Loucy (cell line): ENCODE results near the gene MED13L.

ENCODE experiments used
- H2AFZ ChIP-seq: fragments of 200-600 bp; sonication (generic); 2 replicates; pipeline ENCODE4 v1.6.0; 2016; ENCODE audit warnings: antibody characterized with exemption, mild to moderate bottlenecking, low read length, moderate library complexity
- H3F3A ChIP-seq: fragments of 200-600 bp; 2 replicates; pipeline ENCODE4 v1.6.0; 2016; ENCODE audit warnings: antibody characterized with exemption, low read depth, mild to moderate bottlenecking
- H3K27me3 ChIP-seq: fragments of 200-600 bp; sonication (generic); 2 replicates; pipeline ENCODE4 v1.6.1; 2014; ENCODE audit warnings: low read length, mild to moderate bottlenecking; ENCODE audit not compliant: insufficient read depth, poor library complexity, severe bottlenecking
- H3K36me3 ChIP-seq: fragments of 200-600 bp; sonication (generic); 2 replicates; pipeline ENCODE4 v1.6.1; 2016; ENCODE audit warnings: low read length; ENCODE audit not compliant: insufficient read depth
- H3K4me1 ChIP-seq: fragments of 200-600 bp; sonication (generic); 2 replicates; pipeline ENCODE4 v1.5.1; 2014; ENCODE audit warnings: low read length, mild to moderate bottlenecking; ENCODE audit not compliant: insufficient read depth, poor library complexity, severe bottlenecking
- H3K4me2 ChIP-seq: fragments of 200-600 bp; sonication (generic); 2 replicates; pipeline ENCODE4 v1.6.0; 2014; ENCODE audit warnings: antibody characterized with exemption, low read length, low read depth, mild to moderate bottlenecking; ENCODE audit not compliant: poor library complexity, severe bottlenecking
- H3K4me3 ChIP-seq: fragments of 200-600 bp; sonication (generic); 2 replicates; pipeline ENCODE4 v1.5.1; 2014; ENCODE audit warnings: low read length, mild to moderate bottlenecking, mixed read lengths; ENCODE audit not compliant: poor library complexity, severe bottlenecking
- H3K79me2 ChIP-seq: fragments of 200-600 bp; sonication (generic); 2 replicates; pipeline ENCODE4 v1.6.1; 2014; ENCODE audit warnings: low read length; ENCODE audit not compliant: insufficient read depth
- H3K9ac ChIP-seq: fragments of 200-600 bp; sonication (generic); 2 replicates; pipeline ENCODE4 v1.6.0; 2014; ENCODE audit warnings: mild to moderate bottlenecking, low read depth, low read length, moderate library complexity; ENCODE audit not compliant: poor library complexity, severe bottlenecking
- H3K9me2 ChIP-seq: fragments of 200-600 bp; sonication (generic); replicated peaks from 2 replicates; pipeline ENCODE4 v1.6.1; 2016; ENCODE audit warnings: low read depth, low read length, mixed read lengths
- H3K9me3 ChIP-seq: fragments of 200-600 bp; sonication (generic); 2 replicates; pipeline ENCODE4 v1.6.1; 2014; ENCODE audit warnings: mild to moderate bottlenecking, antibody characterized with exemption, low read length, low read depth; ENCODE audit not compliant: insufficient read depth
- H4K20me1 ChIP-seq: fragments of 200-600 bp; sonication (generic); 2 replicates; pipeline ENCODE4 v1.6.0; 2014; ENCODE audit warnings: antibody characterized with exemption, low read length, mild to moderate bottlenecking; ENCODE audit not compliant: insufficient read depth, poor library complexity, severe bottlenecking
- CTCF ChIP-seq: fragments of 200-600 bp; sonication (generic); conservative IDR thresholded peaks from 2 replicates; pipeline ENCODE4 v1.5.1; 2014; ENCODE audit warnings: mild to moderate bottlenecking, antibody characterized with exemption, low read length
- EZH2phosphoT487 ChIP-seq: fragments of 200-600 bp; IDR thresholded peaks from 2 replicates; pipeline ENCODE4 v1.6.1; 2018; ENCODE audit warnings: antibody characterized with exemption, mild to moderate bottlenecking, moderate library complexity, borderline replicate concordance

The MED13L gene

GRCh38 chr12:116259800-116260577, 17.5 kb downstream of the MED13L start:
- no peak overlapping the region for H3K4me2 ChIP-seq
- no peaks in the 10 kb centered on the region for H3K9me2 ChIP-seq
- H3K27me3 ChIP-seq = no peaks in the 10 kb centered on the region
- peaks cover 33% of the 10 kb centered on the region for H3K4me1 ChIP-seq
- H3K9ac ChIP-seq = no peak overlapping the region
- peaks cover 83% of the 10 kb centered on the region for H4K20me1 ChIP-seq
- peaks cover 100% of the 10 kb centered on the region for H3K79me2 ChIP-seq
- TF ChIP-seq CTCF (no peak), EZH2phosphoT487 (no peak)
- no peaks in the 10 kb centered on the region for H3K36me3 ChIP-seq
- no peak overlapping the region for H2AFZ ChIP-seq
- no peaks in the 10 kb centered on the region for H3K9me3 ChIP-seq
- no peak overlapping the region for H3K4me3 ChIP-seq
- H3F3A ChIP-seq = no peaks in the 10 kb centered on the region

- H3K27me3 ChIP-seq = no peaks in the 10 kb centered on the region
- peak overlapping the region; percentile 14 for H3K4me2 ChIP-seq
- H3K9me3 ChIP-seq = no peaks in the 10 kb centered on the region
- peaks cover 100% of the 10 kb centered on the region for H3K79me2 ChIP-seq
- H3K4me1 ChIP-seq = peaks cover 19% of the 10 kb centered on the region
- TF ChIP-seq EZH2phosphoT487 (no peak), CTCF (no peak)
- H3K4me3 ChIP-seq = no peak overlapping the region
- no peaks in the 10 kb centered on the region for H3F3A ChIP-seq
- H3K36me3 ChIP-seq = no peaks in the 10 kb centered on the region
- no peak overlapping the region for H3K9ac ChIP-seq
- H3K9me2 ChIP-seq = no peaks in the 10 kb centered on the region
- H4K20me1 ChIP-seq = peaks cover 69% of the 10 kb centered on the region
- H2AFZ ChIP-seq = no peak overlapping the region
Observed at GRCh38 chr12:116257826-116258225, 19.7 kb downstream of the MED13L start.

GRCh38 chr12:116257215-116257614, 20.3 kb downstream of the MED13L start:
- Histone ChIP-seq H3K79me2 (peaks cover 100% of the 10 kb centered on the region), H3K9me3 (no peaks in the 10 kb centered on the region), H3K9me2 (no peaks in the 10 kb centered on the region), H3K4me3 (no peak overlapping the region), H3K4me2 (peak overlapping the region; percentile 14), H2AFZ (no peak overlapping the region), H4K20me1 (peaks cover 62% of the 10 kb centered on the region), H3K4me1 (peaks cover 19% of the 10 kb centered on the region), H3K27me3 (no peaks in the 10 kb centered on the region), H3K9ac (no peak overlapping the region), H3K36me3 (no peaks in the 10 kb centered on the region), H3F3A (no peaks in the 10 kb centered on the region)
- TF ChIP-seq EZH2phosphoT487 (no peak), CTCF (no peak)
